Measurements from ENCODE around the gene ZC3HAV1L.
"Not testable (repeated sequence)": the region's sequence is repeated elsewhere in the genome, so short reads cannot be mapped to it uniquely, and the experiment has no call there.

The ZC3HAV1L gene

DNA sequence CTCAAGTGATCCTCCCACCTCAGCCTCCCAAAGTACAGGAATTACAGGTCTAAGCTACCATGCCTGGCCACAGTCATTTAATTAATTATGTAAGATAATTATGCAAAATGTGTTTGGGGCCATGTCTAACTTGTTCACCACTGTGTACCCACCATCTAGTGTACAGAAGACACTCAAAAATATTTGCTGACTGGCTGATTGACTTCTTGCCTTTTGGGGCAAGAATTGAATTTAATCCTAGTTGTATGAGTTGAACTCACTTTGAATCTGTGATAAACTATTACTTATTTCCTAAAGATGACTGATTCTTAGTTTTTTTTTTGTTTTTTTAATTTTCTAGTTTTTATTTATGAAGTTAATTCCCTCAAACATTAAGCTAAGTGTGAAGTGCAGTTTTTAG, 15.8 kb upstream of the ZC3HAV1L start:
- DNase-seq, result no peak

DNA sequence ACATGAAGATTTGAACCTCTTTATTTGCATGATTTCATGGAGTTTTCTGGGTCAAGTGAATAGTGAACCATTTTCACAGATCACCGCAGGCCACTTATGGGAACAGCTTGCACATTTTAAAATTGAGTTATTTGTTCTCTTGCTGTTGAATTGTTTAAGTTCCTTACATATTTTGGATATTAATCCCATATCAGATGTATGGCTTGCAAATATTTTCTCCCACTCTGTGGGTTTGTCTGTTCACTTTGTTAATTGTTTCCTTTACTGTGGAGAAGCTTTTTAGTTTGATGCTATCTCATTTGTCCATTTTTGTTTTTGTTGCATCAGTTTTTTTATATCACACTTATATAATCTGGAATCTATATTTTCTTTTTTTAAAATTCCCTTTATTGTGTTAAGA, 14.1 kb upstream of the ZC3HAV1L start:
- DNase-seq, result no peak

DNA sequence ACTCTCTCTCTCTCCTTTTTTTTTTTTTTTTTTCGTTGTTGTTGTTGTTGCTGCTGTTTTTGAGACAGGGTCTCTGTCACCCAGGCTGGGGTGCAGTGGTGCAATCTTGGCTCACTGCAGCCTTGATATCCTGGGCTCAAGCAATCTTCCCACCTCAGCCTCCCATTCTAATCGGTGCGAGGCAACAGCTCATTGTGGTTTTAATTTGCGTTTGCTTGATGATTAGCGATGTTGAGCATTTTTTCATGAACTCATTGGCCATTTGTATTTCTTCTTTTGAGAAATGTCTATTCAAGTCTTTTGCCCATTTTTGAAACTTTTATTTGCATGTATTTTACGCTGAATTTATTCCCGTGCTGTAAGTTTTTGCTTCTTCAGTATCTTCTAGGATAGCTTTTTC, 13.3 kb upstream of the ZC3HAV1L start:
- DNase-seq, result no peak

DNA sequence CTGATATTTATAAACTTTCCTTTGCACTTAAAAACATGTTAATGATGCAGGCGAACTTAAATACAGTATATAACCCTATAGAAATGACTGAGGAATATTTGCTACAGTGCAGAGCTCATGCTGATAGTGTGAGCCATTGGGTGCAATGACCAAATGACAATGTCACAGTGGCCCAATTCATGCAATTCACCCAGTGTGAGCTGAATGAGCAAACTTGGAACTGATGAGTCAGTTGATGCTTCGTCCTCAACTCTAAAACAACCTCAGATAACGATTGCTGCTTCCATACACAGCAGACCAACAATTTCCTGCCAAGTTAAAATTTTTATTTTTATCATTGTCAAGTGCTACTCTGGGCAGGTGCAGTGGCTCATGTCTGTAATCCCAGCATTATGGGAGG, 12.1 kb upstream of the ZC3HAV1L start:
- no peak for DNase-seq

DNA sequence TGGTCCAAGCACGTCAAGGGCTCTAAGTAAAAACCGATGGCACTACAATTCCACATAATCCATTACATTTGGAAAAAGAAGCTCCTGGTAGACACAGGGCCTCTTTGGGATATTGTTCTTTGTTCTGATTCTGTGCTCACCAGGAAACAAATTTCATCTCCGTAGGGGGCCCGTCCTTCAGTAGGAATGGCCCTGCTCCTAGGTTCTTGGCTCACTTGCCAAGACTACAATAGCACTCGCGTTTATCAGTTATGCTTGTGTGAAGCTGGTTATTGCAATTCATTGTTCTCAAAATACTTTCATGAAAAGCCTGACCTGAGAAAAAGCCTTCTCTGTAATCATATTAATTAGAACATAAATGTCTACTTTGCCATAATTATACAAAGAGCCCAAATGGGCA, 10.3 kb upstream of the ZC3HAV1L start:
- DNase-seq, result peak; percentile 82

DNA sequence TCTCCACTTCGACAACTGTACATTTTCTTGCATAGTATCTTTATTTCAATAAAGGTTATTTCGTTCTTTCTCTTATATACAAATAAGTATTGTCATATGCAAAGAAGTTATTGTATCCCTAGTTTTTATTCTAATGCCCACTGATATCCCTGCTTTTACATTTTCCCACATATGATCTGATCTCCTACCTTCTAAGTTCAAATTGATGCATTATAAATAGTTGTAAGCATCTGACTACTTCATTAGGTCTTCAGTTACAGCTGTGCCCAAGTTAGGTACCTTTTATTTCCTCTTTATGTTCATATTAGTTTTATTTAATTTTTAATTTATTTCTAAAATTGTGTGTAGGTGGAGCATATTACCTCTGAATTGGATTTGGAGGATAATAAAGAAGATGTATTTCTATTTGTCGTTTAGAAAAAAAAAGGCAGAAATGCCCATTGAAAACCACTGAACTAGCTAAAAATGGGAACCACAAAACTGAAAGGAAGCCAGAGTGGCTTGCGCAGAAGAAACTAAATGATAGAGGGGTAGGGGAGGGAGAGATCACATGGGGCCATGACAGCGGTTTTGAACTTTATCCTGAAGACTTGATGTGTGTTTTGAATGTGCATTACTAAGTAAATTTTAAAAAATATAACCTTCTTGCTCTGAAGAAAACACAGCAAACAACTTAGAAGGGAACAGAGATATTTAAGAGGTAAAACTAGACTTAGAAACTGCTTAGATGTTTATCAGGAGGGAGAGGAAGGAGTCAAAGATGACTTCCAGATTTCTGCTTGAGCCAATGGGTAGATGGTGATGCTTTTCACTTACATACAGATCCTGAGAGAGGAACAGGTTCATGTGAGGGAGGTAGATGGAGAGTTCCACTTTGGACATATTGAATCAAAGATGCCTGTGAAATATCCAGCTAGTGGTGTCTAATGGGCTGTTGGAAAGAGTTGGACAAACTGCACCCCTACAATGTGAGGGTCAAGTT, 9.3 kb upstream of the ZC3HAV1L start:
- DNase-seq, result no peak

DNA sequence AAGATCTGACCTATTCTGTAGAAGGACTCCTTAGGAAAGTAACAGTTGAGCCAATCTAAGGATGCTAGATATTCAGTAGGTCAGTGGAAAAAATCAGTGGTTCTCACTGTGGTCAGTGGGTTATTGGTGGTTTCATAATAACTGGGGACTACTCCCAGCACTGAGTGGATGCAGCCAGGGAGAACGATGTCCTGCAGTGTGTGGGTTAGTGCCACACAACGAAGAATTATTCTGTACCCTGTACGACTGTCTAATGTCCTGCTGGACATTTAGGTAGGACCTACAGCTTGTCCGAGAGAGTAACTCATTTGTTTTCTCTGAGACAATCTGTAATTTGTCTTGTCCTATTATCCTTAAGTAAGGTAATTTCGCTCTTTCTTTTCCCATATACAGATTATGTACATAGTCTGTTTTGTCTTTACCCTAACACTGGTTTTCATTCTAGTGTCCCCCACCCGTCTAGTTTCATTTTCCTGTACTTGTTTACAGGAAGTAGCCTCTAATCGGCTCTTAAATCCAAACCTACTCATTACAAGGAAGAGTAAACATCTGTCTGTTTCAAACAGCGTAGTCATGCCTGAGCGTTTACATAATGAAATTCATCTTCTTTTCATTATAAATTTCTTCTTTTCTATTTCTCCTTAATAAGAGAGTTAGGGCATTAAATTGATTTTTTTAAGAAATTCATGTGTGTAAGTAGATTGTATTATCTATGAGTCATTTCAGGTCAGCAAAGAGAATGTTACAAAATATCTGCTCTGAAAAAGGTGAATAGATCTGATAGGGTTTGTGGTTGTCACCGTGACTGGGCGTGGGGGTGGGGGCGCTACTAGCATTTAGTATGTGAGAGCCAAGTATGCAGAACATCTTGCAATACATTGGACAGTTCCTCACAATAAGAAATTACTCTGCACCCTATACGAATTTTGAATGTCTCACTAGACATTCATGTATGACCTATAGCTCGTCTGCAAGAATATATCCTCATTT, 8.3 kb upstream of the ZC3HAV1L start:
- peak; percentile 15 for DNase-seq

DNA sequence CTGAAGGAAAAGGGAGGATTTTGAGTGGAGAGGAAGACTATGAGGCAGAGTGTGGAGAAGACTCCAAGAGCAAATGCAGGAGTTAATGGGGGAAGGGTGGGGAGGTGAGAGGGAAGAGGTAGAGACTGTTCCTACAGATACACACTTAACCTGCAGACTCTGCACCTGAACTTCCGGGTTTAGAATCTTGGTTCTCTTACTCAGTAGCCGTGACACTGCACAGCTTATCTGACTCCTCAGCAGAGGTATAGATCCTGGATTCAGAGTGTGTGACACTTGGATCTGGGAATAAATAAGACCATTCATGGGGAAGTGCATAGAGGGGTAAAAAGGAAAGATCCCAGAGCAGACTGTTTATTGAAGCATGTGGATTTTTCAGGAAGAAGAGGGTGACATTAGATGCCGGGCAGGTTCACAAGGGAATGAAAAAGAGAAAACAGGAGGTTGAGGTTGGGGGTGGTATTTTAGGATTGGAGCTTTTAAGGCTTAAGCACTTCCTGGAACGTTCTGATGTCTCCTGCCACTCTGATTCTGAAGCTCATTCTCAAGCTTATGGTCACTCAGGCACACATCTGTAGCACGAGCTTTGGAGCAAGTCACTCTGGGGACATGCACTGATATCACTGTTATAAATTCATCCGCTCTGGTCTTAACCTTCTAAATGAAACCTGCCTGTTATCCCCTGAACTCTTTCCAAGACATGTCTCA, 5.7 kb upstream of the ZC3HAV1L start:
- no peak for DNase-seq

DNA sequence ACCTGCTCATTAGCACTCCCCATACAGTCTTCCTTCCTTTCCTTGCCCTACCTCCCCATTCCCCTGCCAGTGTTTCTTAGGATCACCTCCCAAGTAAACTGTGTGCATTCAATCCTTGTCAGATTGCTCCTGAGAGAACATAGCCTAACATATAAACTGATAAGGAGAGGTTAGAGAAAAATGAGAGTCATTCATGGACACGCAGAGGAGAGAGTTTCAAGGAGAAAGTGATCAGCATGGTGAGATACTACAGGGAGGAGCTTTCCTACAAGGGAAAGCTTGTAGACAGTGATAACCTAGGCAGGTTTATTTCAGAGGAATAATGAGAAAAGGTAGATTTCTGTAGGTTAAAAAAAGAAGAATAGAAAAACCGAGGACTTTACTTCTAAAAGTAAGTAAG, 2.8 kb upstream of the ZC3HAV1L start:
- DNase-seq, result no peak

DNA sequence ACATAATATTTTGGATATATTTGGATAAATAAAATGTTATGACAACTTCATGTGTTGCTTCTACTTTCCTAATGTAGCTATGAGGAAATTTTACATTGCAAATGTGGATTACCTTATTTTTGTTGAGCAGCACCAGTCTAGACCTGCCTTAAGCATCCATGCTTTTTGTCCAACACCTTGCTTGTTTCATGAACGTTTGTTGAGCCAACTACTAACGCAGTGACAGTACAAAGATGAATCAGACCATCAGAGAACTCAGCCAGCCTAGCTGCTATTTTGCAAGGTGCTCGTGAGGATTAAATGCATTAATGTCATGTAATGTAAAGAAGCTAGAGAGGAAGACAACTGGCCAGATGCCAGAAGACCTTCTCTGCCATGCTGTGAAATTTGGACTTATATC, 1.1 kb upstream of the ZC3HAV1L start:
- DNase-seq, result peak; percentile 21

DNA sequence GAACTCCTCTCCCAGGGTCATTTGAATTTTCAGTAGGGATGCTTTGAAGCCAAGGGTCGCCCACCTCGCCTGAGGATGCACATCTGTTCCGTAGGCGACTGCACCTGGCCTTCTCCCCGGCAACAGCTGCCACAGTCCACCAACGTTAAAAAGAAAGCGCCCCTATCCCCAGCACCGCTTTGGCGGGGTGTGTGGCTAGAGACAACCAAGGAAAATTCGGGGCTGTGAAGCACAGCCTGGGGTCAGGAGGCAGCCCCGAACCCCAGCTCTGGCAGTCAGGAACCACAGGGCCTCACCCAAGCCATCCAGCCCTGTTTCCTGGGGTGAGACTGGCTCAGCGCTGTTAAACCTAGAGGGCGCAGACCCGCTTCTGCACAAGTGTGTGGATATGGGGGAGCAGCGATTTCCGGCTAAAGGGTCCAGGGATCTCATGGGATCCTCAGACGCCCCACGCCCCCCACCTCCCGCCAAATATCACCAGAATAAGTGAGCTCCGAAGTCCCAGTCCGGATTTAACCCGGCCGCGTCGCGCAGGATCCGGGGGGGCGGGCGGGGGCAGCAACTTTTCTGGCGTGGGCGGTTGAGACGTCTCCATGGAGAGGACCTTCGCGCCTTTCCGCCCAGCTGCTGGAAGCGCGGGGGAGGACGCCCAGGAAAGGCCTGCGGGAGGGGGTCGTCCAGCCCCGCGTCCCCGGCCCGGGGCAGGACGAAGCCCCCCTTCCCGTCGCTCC, 822 bp downstream of the ZC3HAV1L start:
- peak; percentile 63 for DNase-seq

DNA sequence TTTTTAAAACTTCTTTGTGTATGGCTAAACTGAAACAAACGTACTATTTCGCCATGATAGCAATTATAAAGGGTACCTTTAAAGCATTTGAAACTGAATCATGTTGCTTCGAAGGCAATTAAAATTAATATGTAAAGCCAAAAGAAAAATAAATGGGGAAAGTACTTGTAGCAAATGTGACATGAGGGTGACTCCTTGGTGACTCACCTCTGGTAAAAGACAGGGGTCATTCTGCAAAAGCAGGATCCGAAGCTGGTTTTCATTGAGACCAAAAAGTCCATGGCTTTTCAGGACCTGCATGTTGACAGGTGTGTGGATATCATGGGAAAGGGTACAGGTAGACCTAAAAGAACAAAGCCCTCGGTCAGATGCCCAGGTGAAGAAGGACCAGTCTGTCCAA, 1.5 kb downstream of the ZC3HAV1L start:
- no peak for DNase-seq

DNA sequence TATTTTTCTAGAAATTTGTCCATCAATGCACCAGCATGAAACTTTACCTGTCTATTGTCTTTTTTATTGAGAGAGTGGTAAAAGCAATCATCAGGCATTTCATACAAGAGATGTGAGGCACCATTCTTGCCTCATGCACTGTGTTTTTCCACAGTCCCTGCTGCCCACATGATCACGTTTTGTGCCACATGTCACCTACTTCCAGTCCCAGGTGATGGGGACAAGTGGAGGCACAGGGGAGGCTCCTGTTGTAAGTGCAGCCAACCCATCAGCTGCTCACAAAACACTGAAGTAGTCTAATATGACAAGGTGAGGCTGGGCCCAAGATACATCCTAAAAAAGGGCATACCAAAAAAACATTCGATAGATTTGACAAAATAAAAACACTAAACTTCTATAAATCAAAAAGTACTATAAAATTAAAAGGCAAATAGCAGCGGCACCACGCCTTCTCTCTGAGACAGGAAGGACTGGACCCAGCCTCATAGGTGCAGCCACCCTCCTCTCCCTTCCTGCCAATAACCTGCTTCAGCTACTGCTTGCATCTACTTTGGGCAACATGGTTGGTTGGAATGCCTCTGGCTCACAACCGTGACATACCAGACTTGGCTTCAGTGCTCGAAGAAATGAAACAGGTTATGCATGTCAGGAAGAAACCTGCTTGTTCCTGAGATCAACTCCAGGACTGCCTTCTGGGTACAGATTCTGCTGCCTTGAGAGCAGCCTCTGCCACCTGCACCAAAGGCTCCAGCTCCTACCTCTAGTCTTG, 2.3 kb downstream of the ZC3HAV1L start:
- no peak for DNase-seq

DNA sequence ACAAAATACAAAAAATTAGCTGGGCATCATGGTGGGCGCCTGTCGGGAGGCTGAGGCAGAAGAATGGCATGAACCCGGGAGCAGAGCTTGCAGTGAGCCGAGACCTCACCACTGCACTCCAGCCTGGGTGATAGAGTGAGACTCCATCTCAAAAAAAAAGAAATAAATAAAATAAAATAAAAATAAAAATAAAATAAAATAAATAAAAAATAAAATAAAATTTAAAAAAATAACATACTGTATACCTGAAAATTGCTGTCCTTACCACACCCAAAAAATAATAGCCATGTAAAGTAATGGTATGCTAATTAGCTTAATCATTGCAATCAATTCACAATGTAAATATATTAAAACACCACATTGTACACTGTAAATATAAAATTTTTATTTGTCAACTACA, 3.4 kb downstream of the ZC3HAV1L start:
- DNase-seq, result no peak

DNA sequence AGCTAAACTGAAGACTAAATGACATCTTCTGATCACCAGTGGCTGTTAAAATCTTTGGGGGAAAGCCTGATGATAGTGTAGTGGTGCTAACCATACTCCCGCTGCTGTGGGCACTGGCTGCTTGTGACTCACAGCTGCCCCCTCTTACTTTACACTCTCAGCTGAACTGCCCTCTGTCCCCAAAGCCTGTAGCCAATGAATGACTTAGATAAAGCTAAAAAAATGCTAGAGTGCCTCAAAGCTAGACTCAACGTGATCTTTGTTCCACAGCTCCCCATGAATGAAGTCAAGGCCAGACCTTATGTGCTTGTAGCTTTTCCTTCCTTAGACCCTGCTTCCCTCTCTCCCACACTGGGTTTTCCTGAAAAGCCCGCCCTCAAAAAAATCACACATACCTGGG, 6.5 kb downstream of the ZC3HAV1L start:
- DNase-seq, result no peak

DNA sequence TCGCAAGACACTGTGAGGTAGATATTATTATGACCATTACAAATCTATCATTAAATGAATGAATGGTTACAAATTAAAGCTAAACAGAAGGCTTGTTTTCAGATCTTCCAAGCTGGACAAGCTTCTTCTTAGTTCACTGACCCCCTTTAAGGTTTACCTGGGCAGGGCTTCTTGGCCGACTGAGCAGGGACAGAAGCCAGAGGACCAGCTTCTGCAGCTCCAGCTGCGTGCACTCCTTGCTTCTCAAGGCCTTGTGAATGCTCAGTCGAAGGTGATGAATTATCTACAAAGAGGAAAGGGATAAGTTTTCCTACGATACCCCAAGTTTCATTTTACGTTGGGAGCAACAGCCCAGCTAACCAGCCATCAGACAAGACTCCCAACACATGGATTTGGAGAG, 9.3 kb downstream of the ZC3HAV1L start:
- DNase-seq, result no peak

DNA sequence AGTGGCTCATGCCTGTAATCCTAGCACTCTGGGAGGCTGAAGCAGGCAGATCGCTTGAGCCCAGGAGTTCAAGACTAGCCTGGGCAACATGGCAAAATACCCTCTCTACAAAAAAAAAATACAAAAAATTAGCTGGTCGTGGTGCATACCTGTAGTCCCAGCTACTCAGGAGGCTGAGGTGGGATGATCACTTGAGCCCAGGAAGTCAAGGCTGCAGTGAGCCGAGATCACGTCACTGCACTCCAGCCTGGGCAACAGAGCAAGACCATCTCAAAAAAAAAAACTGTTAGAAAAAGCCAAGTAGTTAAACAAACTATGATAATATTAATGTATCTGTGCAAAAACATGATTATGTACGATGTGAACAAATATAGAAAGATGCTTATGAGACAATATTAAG, 10.0 kb downstream of the ZC3HAV1L start:
- DNase-seq, result not testable (repeated sequence)

DNA sequence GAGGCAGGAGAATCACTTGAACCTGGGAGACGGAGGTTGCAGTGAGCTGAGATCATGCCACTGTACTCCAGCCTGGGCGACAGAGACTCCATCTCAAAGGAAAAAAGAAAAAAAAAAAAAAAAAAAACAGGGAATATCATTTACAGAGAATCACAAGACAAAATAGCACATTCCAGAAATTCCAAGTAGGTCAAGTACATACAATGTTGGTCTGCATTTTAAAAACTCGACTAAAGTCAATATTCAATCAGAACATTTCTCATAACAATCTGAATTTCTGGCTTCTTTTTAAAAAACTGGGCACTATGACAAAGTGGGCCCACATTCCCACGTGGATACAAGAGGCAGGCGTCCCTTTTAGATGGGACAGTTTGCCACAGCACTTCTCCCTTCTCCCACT, 12.8 kb downstream of the ZC3HAV1L start:
- DNase-seq, result no peak

DNA sequence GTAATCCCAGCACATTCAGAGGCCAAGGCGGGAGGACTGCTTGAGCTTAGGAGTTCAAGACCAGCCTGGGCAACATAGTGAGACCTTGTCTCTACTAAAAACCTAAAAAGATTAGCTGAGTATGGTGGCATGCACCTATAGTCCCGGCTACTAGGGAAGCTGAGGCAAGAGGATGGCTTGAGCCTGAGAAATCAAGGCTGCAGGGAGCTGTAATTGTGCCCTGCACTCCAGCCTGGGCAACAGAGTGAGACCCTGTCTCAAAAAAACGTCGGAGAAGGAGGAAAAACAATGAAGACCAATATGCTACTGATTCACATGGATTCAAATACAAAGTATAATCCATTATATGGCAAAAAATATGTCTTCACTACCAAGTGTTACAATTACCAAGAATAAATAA, 13.6 kb downstream of the ZC3HAV1L start:
- DNase-seq, result no peak

DNA sequence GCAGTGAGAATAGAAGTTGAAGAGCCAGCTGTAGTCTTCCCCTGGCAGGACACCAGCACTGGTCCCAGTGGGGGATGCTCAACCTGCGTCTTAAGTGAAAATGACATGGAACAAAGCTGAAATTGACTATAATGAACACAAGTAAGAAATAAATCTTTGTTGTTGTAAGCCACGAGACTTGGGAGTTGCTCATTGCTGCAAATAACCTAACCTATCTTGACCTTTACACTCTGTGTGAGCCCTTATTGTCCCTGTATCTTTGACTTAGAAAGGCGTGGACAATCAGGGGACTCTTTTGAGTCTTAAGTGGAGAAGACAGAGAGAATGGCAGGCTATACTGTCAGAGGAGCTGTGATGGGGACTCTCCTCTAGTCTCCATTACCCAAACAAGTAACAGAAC, 16.9 kb downstream of the ZC3HAV1L start:
- DNase-seq, result no peak

DNA sequence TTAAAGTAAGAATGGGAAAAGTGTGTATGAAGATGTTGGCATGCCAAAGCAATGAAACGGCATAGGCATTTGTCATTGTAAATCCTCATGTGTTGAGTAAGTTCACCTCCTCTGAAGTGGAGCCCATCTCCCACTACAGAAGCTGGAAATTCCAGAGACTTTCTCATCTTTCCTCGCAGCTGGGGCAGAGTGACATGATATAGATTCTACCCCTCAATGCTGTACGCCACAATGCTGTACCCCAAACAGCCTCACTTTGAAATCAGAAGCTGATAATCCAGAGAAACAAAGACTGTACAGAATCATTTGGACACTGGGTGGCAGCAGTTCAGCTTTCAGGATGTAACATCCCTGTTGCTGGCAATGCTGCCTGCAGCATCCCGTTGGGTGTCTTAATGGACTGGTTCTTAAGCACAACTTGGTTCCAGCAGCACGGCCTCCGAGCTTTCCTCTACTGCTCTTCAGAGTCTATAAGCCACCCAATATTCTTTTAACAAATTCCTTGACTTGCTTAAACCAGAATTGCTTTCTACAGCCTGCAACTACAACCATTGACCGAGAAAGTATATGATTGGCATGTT, 18.8 kb downstream of the ZC3HAV1L start:
- DNase-seq, result peak; percentile 78

Measured in NCI-H146 (cell line).